Mesothelial cell of epicardium (in vitro differentiated cells): ENCODE measurements around the gene SEMA4C. TPM values are rescaled to one million over a fixed set of nuclear protein-coding genes. Genes with fewer than 3 reads are reported as not detected.

Source experiments
- DNase-seq, 2 experiments: peaks; one replicate each; pipeline ENCODE4 v3.0.0; 2021; ENCODE audit warnings: low spot score in 2 of 2; ENCODE audit not compliant: unreplicated experiment in 2 of 2
- H3K27ac Mint-ChIP-seq: 2 replicates; pipeline ENCODE4 v1.8.0; 2021; ENCODE audit warnings: mixed read lengths
- H3K27me3 Mint-ChIP-seq: 2 replicates; pipeline ENCODE4 v1.8.0; 2021; ENCODE audit warnings: low read depth, mixed read lengths
- H3K36me3 Mint-ChIP-seq: 2 replicates; pipeline ENCODE4 v1.8.0; 2021; ENCODE audit warnings: mixed read lengths
- H3K4me1 Mint-ChIP-seq: 2 replicates; pipeline ENCODE4 v1.8.0; 2021; ENCODE audit warnings: mixed read lengths
- H3K4me3 Mint-ChIP-seq: 2 replicates; pipeline ENCODE4 v1.8.0; 2021; ENCODE audit warnings: mild to moderate bottlenecking, moderate library complexity, mixed read lengths
- H3K9me3 Mint-ChIP-seq: 2 replicates; pipeline ENCODE4 v1.8.0; 2021; ENCODE audit warnings: mixed read lengths
- CTCF ChIP-seq: fragments of 200-600 bp; sonication (generic); IDR thresholded peaks from one replicate; pipeline ENCODE4 v1.5.0; 2021; ENCODE audit warnings: antibody characterized with exemption; ENCODE audit not compliant: unreplicated experiment
- total RNA-seq: library from RNA; stranded (reverse); gene quantifications from 3 replicates; pipeline ENCODE4 v1.2.1, GENCODE V29; 2021

Gene SEMA4C
- 98.6 to 103 TPM (median 102 TPM) in 3 replicates for total RNA-seq

- Mint-ChIP-seq H3K9me3 (no peaks in the 10 kb centered on the region), H3K4me1 (peaks cover 55% of the 10 kb centered on the region), H3K27me3 (no peaks in the 10 kb centered on the region), H3K4me3 (peak within 1 kb of the TSS; percentile 90), H3K36me3 (peaks cover 7% of the 10 kb centered on the region), H3K27ac (peak within 1 kb of the TSS; percentile 95)
- no peak for TF ChIP-seq CTCF
- DNase-seq: peak in 1 of 2 experiments; percentile 74
These were observed at the start of gene SEMA4C for GRCh38 chr2:96869822-96870625. Gene SEMA4C (minus strand): TSS chr2:96870080. CDS start chr2:96867886, 2,194 bp downstream.

- TF ChIP-seq CTCF: no peak
- H3K27me3 Mint-ChIP-seq: no peaks in the 10 kb centered on the region
- no peak for DNase-seq
- H3K9me3 Mint-ChIP-seq: no peaks in the 10 kb centered on the region
- no peak overlapping the region for H3K4me3 Mint-ChIP-seq
- H3K36me3 Mint-ChIP-seq: no peaks in the 10 kb centered on the region
- H3K4me1 Mint-ChIP-seq: peaks cover 45% of the 10 kb centered on the region
- H3K27ac Mint-ChIP-seq: peak overlapping the region; percentile 88
These were observed 49.1 kb upstream of the SEMA4C start for GRCh38 chr2:96918754-96919550.

- Mint-ChIP-seq H3K36me3 (no peaks in the 10 kb centered on the region), H3K9me3 (no peaks in the 10 kb centered on the region), H3K27me3 (no peaks in the 10 kb centered on the region), H3K4me1 (peaks cover 49% of the 10 kb centered on the region), H3K4me3 (no peak overlapping the region), H3K27ac (peak overlapping the region; percentile 88)
- DNase-seq: no peak
- no peak for TF ChIP-seq CTCF
These were observed 48.3 kb upstream of the SEMA4C start for GRCh38 chr2:96918092-96918753.

GRCh38 chr2:96916646-96917543 is 47.0 kb upstream of the SEMA4C start:
- TF ChIP-seq CTCF: no peak
- no peaks in the 10 kb centered on the region for H3K36me3 Mint-ChIP-seq
- no peaks in the 10 kb centered on the region for H3K27me3 Mint-ChIP-seq
- peaks cover 58% of the 10 kb centered on the region for H3K4me1 Mint-ChIP-seq
- H3K9me3 Mint-ChIP-seq: no peaks in the 10 kb centered on the region
- H3K27ac Mint-ChIP-seq: no peak overlapping the region
- DNase-seq: no peak
- H3K4me3 Mint-ChIP-seq: no peak overlapping the region

- TF ChIP-seq CTCF: no peak
- Mint-ChIP-seq H3K36me3 (no peaks in the 10 kb centered on the region), H3K27me3 (no peaks in the 10 kb centered on the region), H3K4me1 (peaks cover 63% of the 10 kb centered on the region), H3K9me3 (no peaks in the 10 kb centered on the region), H3K4me3 (no peak overlapping the region), H3K27ac (no peak overlapping the region)
- DNase-seq: no peak
These were observed 46.3 kb upstream of the SEMA4C start for GRCh38 chr2:96916156-96916630.
